GM18868 (cell line): Measurements from ENCODE around the gene NEB.
A peak's percentile ranks its signal among the peaks of the same experiment; 100 is the strongest.

Experiments used
- ATAC-seq: cut with Tn5 transposase; IDR thresholded peaks from one replicate; pipeline ENCODE4 v1.9.1; 2021; ENCODE audit warnings: mild to moderate bottlenecking, moderate library complexity; ENCODE audit not compliant: unreplicated experiment

Gene NEB

DNA sequence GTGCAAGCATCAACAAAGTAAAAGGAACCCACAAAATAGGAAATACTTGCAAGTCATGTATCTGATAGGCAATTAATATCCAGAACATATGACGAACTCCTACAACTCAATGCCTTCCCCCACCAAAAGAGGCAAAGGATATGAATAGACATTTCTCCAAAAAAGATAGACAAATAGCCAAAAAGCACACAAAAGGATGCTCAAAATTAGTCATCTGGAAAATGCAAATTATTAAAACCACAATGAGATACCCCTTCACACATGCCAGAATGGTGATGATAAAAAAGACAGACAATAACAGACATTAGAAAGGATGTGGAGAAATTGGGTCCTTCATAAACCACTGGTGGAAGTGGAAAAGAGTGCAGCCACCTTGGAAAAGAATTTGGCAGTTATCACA is 248.2 kb downstream of the NEB start:
- no peak for ATAC-seq

DNA sequence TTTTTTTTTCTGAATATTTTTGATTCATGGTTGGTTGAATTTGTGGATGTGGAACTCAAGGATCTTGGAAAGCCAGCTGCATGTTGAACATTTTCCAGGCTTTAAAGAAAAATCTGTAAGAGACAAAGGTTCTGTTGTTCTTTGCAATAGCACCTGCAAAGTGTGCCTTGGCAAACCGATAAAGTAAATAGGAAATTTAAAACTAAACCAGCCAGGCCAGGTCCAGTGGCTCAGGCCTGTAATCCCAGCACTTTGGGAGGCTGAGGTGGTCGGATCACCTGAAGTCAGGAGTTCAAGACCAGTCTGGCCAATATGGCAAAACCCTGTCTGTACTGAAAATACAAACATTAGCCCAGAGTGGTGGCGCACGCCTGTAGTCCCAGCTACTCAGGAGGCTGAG is 250.2 kb downstream of the NEB start:
- no peak for ATAC-seq

DNA sequence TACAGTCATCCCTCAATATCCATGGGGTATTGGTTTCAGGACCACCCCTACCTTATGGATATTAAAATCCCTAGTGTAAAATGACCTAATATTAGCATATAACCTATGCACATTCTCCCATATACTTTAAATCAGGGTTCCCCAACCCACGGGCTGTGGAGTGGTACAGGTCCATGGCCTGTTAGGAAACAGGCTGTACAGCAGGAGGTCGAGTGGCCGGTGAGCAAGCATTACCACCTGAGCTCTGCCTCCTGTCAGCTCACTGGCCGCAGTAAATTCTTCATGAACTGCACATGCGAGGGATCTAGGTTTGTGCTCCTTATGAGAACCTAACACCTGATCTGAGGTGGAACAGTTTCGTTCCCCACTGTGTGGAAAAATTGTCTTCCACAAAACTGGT is 250.7 kb downstream of the NEB start:
- ATAC-seq, result no peak

DNA sequence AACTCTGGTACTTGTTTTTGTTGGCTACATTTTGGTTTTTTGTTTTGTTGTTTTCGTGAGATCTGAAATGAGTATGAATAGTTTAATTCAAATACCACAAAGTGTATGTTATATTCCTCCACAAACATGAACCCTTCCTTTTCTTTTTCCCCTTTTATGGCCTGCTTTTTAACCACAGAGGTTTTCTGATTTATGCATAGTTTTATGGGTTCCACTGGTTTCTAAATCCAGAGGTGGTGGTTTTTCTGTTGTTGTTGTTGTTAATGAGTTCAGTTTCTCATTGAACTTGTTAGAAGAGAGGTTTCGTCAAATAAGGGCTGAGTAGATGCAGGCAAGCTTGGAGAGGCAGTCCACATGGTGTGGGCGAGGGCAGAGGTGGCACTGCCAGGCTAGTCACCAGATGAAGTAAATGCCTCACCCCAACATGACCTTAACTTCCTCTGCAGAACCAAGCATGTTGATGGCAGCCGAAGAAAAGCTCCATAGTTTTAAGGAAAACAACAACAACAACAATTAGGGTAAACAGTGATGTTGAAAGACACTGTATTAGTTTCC is 252.0 kb downstream of the NEB start:
- ATAC-seq, result no peak

DNA sequence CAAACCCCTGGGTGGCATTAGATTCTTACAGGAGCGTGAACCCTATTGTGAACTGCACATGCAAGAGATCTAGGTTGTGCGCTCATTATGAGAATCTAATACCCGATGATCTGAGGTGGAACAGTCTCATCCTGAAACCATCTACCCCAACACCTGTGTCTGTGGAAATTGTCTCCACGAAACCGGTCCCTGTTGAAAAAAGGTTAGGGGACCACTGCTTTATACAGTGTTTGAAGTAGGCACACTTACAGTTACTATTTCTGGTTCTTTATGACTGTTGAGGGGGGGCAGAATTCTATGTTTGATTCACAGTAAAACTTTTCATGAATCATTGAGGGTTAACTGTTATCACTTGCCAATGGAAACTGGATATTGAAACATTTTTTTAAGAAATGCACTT is 252.5 kb downstream of the NEB start:
- peak; percentile 63 for ATAC-seq

DNA sequence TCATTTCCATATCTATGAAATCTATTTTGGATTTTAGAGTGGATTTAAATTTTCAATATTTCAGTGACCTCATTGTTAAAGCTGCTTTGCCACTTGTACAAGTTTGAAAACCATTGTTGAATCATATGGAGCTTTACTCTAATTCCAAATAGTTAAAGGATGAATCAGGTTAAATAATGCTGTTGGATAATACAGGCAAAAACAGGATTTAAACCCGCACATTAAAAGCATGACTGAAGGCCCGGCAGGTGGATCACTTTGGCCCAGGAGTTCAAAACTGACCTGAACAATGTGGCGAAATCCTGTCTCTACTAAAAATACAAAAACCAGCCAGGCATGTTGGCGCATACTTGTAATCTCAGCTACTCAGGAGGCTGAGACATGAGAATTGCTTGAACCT is 256.3 kb downstream of the NEB start:
- no peak for ATAC-seq

DNA sequence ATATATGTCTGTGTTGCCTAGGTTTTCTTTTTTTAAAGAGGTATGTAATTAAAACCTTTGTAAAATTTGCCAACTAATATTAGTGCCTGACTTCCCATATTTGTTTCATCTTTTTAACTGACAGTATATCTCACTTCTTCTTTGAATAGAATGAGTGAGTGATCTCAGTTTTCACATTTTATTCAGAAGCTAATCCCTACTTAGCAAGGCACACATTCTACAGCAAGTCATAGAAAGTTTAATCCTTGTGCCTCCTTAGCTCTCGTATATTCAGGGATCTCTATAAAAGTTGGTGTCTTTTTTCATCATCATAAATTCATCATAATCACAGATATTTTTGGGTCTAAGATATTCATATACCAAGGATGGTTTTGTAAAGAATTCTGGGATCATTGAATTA is 258.0 kb downstream of the NEB start:
- ATAC-seq, result no peak

DNA sequence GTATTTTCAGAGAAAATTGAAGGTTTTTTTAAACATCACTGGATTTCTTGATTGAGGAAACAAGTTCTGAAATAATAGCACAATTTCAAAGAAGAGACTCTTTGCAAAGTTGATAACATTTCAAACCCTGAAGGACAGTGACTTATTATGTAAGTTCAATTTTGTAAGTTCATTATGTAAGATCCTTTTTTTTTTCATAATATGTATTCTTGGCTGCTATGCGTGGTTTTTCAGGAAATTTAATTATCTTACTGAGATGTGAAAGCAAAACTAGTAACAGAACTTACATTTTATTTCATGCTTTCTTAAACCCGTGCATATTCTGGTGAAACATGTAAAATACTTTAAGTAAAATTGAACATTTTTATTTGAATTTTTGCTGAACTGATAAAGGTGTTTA is 259.2 kb downstream of the NEB start:
- no peak for ATAC-seq

DNA sequence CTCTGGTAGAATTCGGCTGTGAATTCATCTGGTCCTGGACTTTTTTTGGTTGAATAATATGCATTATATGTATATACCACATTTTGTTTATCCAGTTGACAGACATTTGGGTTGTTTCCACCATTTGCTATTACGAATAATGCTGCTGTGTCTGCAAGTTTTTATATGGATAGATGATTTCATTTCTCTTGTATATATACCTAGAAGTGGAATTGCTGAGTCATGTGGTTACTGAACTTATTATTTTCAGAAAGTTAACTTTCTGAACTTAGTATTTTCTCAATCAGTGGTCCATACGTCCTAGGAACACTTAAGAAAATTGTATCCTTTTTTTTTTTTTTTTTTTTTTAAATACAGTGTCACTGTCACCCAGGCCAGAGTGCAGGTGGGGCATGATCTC is 261.3 kb downstream of the NEB start:
- no peak for ATAC-seq

DNA sequence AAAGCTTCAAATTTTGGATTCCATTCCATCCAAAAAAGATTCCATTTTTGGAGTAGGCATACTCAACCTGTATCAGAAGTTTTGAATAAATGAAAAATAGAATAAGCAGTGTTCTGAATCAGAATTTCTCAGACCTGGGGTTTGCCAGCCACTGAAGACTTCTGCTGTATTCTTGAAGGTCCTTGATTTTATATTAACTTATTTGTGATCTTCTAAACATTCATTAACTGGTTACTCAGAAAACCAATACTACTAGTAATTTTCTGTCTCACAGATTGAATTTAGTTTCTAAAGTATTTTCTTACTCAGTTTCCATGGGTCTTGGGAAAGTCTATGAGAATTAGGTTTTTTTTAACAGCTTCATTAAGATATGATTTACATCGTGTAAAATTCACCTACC is 263.7 kb downstream of the NEB start:
- ATAC-seq, result no peak

DNA sequence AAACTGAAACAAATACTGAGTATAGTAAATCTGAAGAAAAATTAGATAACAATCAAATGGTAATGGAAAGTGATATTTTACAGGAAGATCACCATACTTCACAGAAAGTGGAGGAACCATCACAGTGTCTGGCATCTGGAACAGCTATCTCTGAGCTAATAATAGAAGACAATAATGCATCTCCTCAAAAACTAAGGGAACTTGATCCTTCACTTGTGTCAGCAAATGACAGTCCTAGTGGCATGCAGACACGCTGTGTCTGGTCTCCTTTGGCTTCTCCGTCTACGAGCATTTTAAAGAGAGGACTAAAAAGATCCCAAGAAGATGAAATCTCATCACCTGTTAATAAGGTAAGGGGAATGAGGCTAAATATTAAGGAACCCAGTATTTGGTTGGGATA is 268.5 kb downstream of the NEB start:
- no peak for ATAC-seq

DNA sequence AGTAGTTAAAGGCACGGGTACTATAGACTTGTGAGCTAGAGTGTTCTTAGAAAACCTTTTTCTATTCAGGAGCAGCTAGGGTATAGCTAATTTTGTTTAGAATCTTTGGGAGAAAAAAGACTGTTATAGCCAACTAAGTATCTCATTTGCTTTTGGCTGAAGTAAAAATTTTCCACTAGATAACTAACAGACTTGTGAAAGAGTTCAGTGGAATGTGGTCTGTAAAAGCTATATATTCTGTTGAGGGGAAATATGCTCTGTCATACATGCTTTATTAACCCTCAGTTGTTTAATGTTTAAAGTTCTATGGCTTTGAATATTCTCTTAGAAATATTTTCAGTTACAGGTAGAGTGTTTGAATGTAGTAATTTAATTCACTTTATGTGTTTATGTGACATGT is 274.9 kb downstream of the NEB start:
- no peak for ATAC-seq

DNA sequence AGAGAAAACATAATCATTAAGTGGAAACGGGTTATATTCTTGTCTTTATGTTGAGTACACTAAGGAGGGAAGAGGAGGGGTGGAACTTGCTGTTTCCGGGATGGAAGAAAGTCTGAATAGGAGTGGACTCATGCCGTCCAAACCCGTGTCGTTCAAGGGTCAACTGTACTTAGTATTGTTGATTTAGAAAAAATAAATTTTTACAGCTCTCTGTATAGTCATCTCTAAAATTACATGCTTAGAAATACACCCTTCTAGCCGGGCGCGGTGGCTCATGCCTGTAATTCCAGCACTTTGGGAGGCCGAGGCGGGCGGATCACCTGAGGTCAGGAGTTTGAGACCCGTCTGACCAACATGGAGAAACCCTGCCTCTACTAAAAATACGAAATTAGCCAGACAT is 295.1 kb downstream of the NEB start:
- ATAC-seq, result no peak

DNA sequence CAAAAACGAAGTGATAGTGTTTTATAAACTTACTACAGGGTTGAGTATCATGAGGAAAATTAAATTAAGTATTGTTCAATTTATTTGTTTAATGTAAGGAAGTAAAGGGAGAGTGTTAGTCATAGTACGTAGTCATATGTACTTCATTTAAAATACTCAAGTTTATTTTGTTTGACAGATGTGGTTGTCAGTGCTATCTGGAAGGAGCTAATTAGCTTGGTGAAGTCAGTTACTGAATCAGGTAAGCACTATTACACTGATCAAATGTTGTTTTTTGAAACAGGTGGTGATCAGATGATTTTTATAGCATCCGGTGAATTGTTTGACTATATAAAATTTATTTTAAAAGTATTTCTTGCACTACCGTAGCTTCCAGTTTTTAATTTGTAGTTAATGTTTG is 295.8 kb downstream of the NEB start:
- no peak for ATAC-seq

DNA sequence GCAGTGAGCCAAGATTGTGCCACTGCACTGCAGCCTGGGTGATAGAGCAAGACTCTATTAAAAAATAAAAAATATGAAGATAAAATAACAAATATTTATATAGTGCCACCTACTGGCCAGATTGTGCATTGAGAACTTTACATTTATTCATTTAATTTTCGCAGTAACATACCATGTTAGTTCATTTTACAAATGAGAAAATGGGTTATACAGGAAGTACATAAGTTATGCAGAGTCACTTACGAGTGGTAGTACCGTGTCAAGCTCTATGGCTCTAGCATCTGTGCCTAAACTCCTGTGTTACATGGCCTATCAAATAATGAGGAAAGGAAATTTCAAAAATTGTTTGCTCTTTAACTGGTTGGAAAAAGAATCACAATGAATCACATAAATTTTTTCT is 296.6 kb downstream of the NEB start:
- ATAC-seq, result no peak
